Tibial nerve (tissue), 4 donors: ENCODE measurements around the gene SLC39A9. TPM values are rescaled to one million over a fixed set of nuclear protein-coding genes. Genes with fewer than 3 reads are reported as not detected.
A peak's percentile ranks its signal among the peaks of the same experiment; 100 is the strongest.
"Not testable (repeated sequence)": the region's sequence is repeated elsewhere in the genome, so short reads cannot be mapped to it uniquely, and the experiment has no call there.

Source experiments
- DNase-seq, 2 donors: peaks; one replicate each; pipeline ENCODE4 v3.0.0-alpha.2; 2019; ENCODE audit warnings: low spot score in 2 of 2
- H3K27ac ChIP-seq, 4 donors: fragments of 200-600 bp; sonication (generic) in 3 of 4; one replicate each; pipeline ENCODE4 v1.5.1; 2017 to 2019; ENCODE audit warnings: mild to moderate bottlenecking in 1 of 4
- H3K27me3 ChIP-seq, 2 donors: fragments of 200-600 bp; sonication (generic) in 1 of 2; one replicate each; pipeline versions ENCODE4 v1.5.1 to v1.6.0; 2017 to 2019
- H3K36me3 ChIP-seq, 3 donors: fragments of 200-600 bp; sonication (generic); one replicate each; pipeline ENCODE4 v1.5.1; 2018 to 2019
- H3K4me1 ChIP-seq, 4 donors: fragments of 200-600 bp; sonication (generic) in 3 of 4; one replicate each; pipeline ENCODE4 v1.5.1; 2017 to 2019
- H3K4me3 ChIP-seq, 4 donors: fragments of 200-600 bp; sonication (generic) in 3 of 4; one replicate each; pipeline ENCODE4 v1.5.1; 2017 to 2019; ENCODE audit warnings: mild to moderate bottlenecking in 1 of 4, moderate library complexity in 1 of 4
- H3K9me3 ChIP-seq, 4 donors: fragments of 200-600 bp; sonication (generic) in 3 of 4; one replicate each; pipeline ENCODE4 v1.5.1; 2017 to 2019
- EP300 ChIP-seq, 2 donors: sonication (generic); formaldehyde crosslinking; IDR thresholded peaks; one replicate each; pipeline ENCODE4 v1.6.1; 2017; ENCODE audit warnings: antibody characterized with exemption in 2 of 2, mild to moderate bottlenecking in 1 of 2
- POLR2A ChIP-seq, 2 donors: fragments of 450-650 bp; IDR thresholded peaks; one replicate each; pipeline ENCODE4 v1.6.1; 2017; ENCODE audit warnings: antibody characterized with exemption in 2 of 2, mild to moderate bottlenecking in 2 of 2, moderate library complexity in 2 of 2
- WGBS, 2 donors: methylation state at CpG; one replicate each; pipeline ENCODE4 v1.1.5; 2018; 5-methylcytosine and 5-hydroxymethylcytosine counted together
- total RNA-seq, 4 donors: library from RNA; depleted of rRNA; stranded (reverse); fragments of >200 nt; gene quantifications; one replicate each; pipeline ENCODE4 v1.1.0, GENCODE V29; 2016
- TF ChIP-seq, protein P1 (sequence below), 5 experiments: fragments of 200-600 bp in 3 of 5; fragments of 450-650 bp in 2 of 5; sonication (generic) in 3 of 5; IDR thresholded peaks; one replicate each; pipeline ENCODE4 v1.5.1; 2016 to 2019; ENCODE audit warnings: antibody characterized with exemption in 5 of 5, mild to moderate bottlenecking in 3 of 5, moderate library complexity in 2 of 5

The SLC39A9 gene
- total RNA-seq, 4 donors from 2014 or later: 52.2 to 68.4 (median 64.4) TPM

DNA sequence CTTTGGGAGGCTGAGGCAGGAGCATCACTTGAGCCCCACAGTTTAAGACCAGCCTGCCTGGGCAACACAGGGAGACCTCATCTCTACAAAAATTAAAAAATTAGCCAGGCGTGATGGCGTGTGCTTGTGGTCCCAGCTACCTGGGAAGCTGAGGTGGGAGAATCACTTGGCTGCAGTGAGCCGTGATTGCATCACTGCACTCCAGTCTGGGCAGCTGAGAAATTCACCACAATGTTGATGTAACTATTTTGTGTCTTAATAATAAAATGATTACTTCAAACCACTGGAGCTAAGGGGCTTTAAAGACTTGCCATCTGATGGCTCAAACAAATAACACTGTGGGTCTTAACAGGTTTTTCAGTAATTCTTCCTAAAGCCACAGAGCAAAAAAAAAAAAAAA lies 11.2 kb upstream of the SLC39A9 start:
- Histone ChIP-seq H3K27ac (no peak overlapping the region), H3K9me3 (no peaks in the 10 kb centered on the region), H3K36me3 (peaks cover 0 to 54% (median 0%) of the 10 kb centered on the region in 3 donors), H3K4me3 (no peak overlapping the region), H3K4me1 (peaks cover 0 to 12% (median 0%) of the 10 kb centered on the region in 4 donors), H3K27me3 (no peaks in the 10 kb centered on the region)
- DNase-seq: no peak
- WGBS, 2 donors: 87 to 90% methylated on average over 3 of the region's 3 CpGs
- TF ChIP-seq, protein P1, sequence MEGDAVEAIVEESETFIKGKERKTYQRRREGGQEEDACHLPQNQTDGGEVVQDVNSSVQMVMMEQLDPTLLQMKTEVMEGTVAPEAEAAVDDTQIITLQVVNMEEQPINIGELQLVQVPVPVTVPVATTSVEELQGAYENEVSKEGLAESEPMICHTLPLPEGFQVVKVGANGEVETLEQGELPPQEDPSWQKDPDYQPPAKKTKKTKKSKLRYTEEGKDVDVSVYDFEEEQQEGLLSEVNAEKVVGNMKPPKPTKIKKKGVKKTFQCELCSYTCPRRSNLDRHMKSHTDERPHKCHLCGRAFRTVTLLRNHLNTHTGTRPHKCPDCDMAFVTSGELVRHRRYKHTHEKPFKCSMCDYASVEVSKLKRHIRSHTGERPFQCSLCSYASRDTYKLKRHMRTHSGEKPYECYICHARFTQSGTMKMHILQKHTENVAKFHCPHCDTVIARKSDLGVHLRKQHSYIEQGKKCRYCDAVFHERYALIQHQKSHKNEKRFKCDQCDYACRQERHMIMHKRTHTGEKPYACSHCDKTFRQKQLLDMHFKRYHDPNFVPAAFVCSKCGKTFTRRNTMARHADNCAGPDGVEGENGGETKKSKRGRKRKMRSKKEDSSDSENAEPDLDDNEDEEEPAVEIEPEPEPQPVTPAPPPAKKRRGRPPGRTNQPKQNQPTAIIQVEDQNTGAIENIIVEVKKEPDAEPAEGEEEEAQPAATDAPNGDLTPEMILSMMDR (IDR thresholded peaks at IDR 0.05): no peak
- TF ChIP-seq EP300 (IDR thresholded peaks at IDR 0.05): no peak
- TF ChIP-seq POLR2A (IDR thresholded peaks at IDR 0.05): no peak

DNA sequence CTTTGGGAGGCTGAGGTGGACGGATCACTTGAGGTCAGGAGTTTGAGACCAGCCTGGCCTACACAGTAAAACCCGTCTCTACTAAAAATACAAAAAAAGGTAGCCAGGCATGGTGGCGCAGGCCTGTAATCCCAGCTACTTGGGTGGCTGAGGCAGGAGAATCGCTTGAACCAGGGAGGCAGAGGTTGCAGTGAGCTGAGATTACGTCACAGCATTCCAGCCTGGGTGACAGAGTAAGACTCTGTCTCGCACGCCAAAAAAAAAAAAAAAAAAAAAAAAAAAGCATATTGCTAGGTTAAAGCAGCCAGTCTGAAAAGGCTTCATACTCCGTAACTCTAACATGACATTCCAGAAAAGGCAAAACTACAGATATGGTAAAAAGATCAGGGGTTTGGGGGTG lies 7.1 kb upstream of the SLC39A9 start:
- not testable (repeated sequence) for H3K9me3 ChIP-seq, H3K27me3 ChIP-seq, DNase-seq, H3K27ac ChIP-seq, H3K4me3 ChIP-seq
- Histone ChIP-seq H3K36me3 (peaks cover 0 to 76% (median 0%) of the 10 kb centered on the region in 3 donors), H3K4me1 (peaks cover 0 to 44% (median 3%) of the 10 kb centered on the region in 4 donors)
- 56 to 68% methylated on average over 8 of the region's 8 CpGs for WGBS, 2 donors

GRCh38 chr14:69392481-69392880 lies 6.0 kb upstream of the SLC39A9 start:
- DNase-seq: no peak
- H3K27me3 ChIP-seq: no peaks in the 10 kb centered on the region
- H3K4me1 ChIP-seq: peaks cover 0 to 55% (median 10%) of the 10 kb centered on the region in 4 donors
- H3K4me3 ChIP-seq: no peak overlapping the region
- 84 to 91% methylated on average over 3 of the region's 3 CpGs for WGBS, 2 donors
- peaks cover 0 to 67% (median 0%) of the 10 kb centered on the region in 3 donors for H3K36me3 ChIP-seq
- no peak for TF ChIP-seq POLR2A (IDR thresholded peaks at IDR 0.05)
- TF ChIP-seq, protein P1 (IDR thresholded peaks at IDR 0.05): no peak
- TF ChIP-seq EP300 (IDR thresholded peaks at IDR 0.05): no peak
- H3K27ac ChIP-seq: no peak overlapping the region
- H3K9me3 ChIP-seq: no peaks in the 10 kb centered on the region

GRCh38 chr14:69395929-69396328 lies 2.6 kb upstream of the SLC39A9 start:
- 88 to 94% methylated on average over 4 of the region's 4 CpGs for WGBS, 2 donors
- Histone ChIP-seq H3K27ac (no peak overlapping the region), H3K9me3 (no peaks in the 10 kb centered on the region), H3K4me3 (no peak overlapping the region), H3K36me3 (peaks cover 0 to 43% (median 0%) of the 10 kb centered on the region in 3 donors), H3K27me3 (no peaks in the 10 kb centered on the region), H3K4me1 (peaks cover 0 to 72% (median 30%) of the 10 kb centered on the region in 4 donors)
- TF ChIP-seq EP300 (IDR thresholded peaks at IDR 0.05) (no peak), POLR2A (IDR thresholded peaks at IDR 0.05) (no peak)
- TF ChIP-seq, protein P1 (IDR thresholded peaks at IDR 0.05): no peak
- no peak for DNase-seq

- Histone ChIP-seq H3K36me3 (peaks cover 0 to 24% (median 0%) of the 10 kb centered on the region in 3 donors), H3K4me1 (peaks cover 0 to 76% (median 31%) of the 10 kb centered on the region in 4 donors), H3K27me3 (no peaks in the 10 kb centered on the region), H3K4me3 (peak overlapping the region; percentile 85 to 91 (median 86)), H3K9me3 (no peaks in the 10 kb centered on the region), H3K27ac (peak overlapping the region; percentile 89 to 94 (median 91))
- peak in 1 of 2 donors; percentile 6 for DNase-seq
- WGBS, 2 donors: 2 to 3% methylated on average over 16 to 17 of the region's 18 CpGs
- TF ChIP-seq, protein P1 (IDR thresholded peaks at IDR 0.05): no peak
- TF ChIP-seq POLR2A (IDR thresholded peaks at IDR 0.05) (no peak), EP300 (IDR thresholded peaks at IDR 0.05) (no peak)
Measured at GRCh38 chr14:69398818-69399210, 322 bp downstream of the SLC39A9 start.
